Right lobe of liver (tissue), 6 donors: ENCODE results near the gene WFDC5. TPM values are rescaled to one million over a fixed set of nuclear protein-coding genes. Genes with fewer than 3 reads are reported as not detected.
A peak's percentile ranks its signal among the peaks of the same experiment; 100 is the strongest.

Source experiments
- ATAC-seq, 4 donors: fragments of 200-7000 bp; cut with Tn5 transposase; one replicate each; pipeline ENCODE4 v1.9.1; 2020; ENCODE audit warnings: mild to moderate bottlenecking in 4 of 4, moderate library complexity in 4 of 4
- DNase-seq, 3 donors: peaks; one replicate each; pipeline ENCODE4 v3.0.0-alpha.2; 2020
- H3K27ac ChIP-seq, 3 donors: fragments of 200-600 bp; one replicate each; pipeline ENCODE4 v1.8.0; 2022
- H3K27me3 ChIP-seq, 2 donors: fragments of 200-600 bp; one replicate each; pipeline ENCODE4 v1.8.0; 2022
- H3K36me3 ChIP-seq, 4 donors: fragments of 200-600 bp; sonication (generic) in 1 of 4; one replicate each; pipeline versions ENCODE4 v1.5.1 to v1.8.0; 2017 to 2022; ENCODE audit warnings: control low read depth in 1 of 4
- H3K4me1 ChIP-seq, 4 donors: fragments of 200-600 bp; sonication (generic) in 1 of 4; one replicate each; pipeline versions ENCODE4 v1.5.1 to v1.8.0; 2017 to 2022; ENCODE audit warnings: control low read depth in 1 of 4
- H3K4me3 ChIP-seq, 3 donors: fragments of 200-600 bp; one replicate each; pipeline ENCODE4 v1.8.0; 2022
- H3K9me3 ChIP-seq, 4 donors: fragments of 200-600 bp; sonication (generic) in 1 of 4; one replicate each; pipeline versions ENCODE4 v1.5.1 to v1.8.0; 2017 to 2022; ENCODE audit warnings: control low read depth in 1 of 4
- CTCF ChIP-seq, 4 donors: fragments of 200-600 bp in 3 of 4; fragments of 450-650 bp in 1 of 4; IDR thresholded peaks; one replicate each; pipeline versions ENCODE4 v1.5.1 to v1.8.0; 2016 to 2022; ENCODE audit warnings: antibody characterized with exemption in 4 of 4, mild to moderate bottlenecking in 2 of 4
- POLR2A ChIP-seq: fragments of 450-650 bp; IDR thresholded peaks from one replicate; pipeline ENCODE4 v1.6.1; 2017; ENCODE audit warnings: antibody characterized with exemption, mild to moderate bottlenecking
- WGBS: methylation state at CpG from one replicate; pipeline ENCODE4 v1.1.6; 2018; ENCODE audit warnings: low coverage, low lambda C conversion rate; ENCODE audit not compliant: insufficient coverage; ENCODE audit errors: missing lambda C conversion rate; 5-methylcytosine and 5-hydroxymethylcytosine counted together
- intact Hi-C, 2 donors: fragments of 100-400 bp; cut with DNase I; formaldehyde crosslinking; loops; one replicate each; pipeline versions ENCODE4 v1.11.2 to v1.14.1; 2022
- total RNA-seq, 6 experiments: library from RNA; depleted of rRNA in 2 of 6; stranded (reverse); fragments of >200 nt in 2 of 6; fragmentation: NEBNext Ultra II Directional in 3 of 6; extraction: Animal tissue kit (Norgen Biotek cat#: 25700) in 3 of 6; gene quantifications; one replicate each; pipeline versions ENCODE4 v1.1.0 to v1.2.4, GENCODE V29; 2016 to 2023
- donor health status: DM: no; HTN: yes; CAD: no.
- donor health status: DM: no; HTN: no; CAD: no.
- donor health status: DM: no; HTN: no; CAD: no.
- donor health status: DM: no; HTN: yes; CAD: no.
- donor health status: DM: no; HTN: yes; CAD: no.

WFDC5 gene
- total RNA-seq, 6 experiments from 2014 or later = not detected

- WGBS = 65% methylated on average over 2 of the region's 2 CpGs
- Histone ChIP-seq H3K4me1 (no peaks in the 10 kb centered on the region), H3K36me3 (no peaks in the 10 kb centered on the region), H3K27me3 (no peaks in the 10 kb centered on the region), H3K9me3 (no peaks in the 10 kb centered on the region), H3K27ac (no peak overlapping the region), H3K4me3 (no peak overlapping the region)
- DNase-seq (no peak), ATAC-seq (no peak)
- intact Hi-C loops = no loop called here
- no peak for TF ChIP-seq POLR2A
- no peak for TF ChIP-seq CTCF (IDR thresholded peaks at IDR 0.05)
Measured at GRCh38 chr20:45105317-45105716, 9.7 kb downstream of the WFDC5 start.

GRCh38 chr20:45104786-45105185 lies 10.2 kb downstream of the WFDC5 start:
- no peak overlapping the region for H3K4me3 ChIP-seq
- WGBS = 63% methylated on average over 4 of the region's 5 CpGs
- H3K36me3 ChIP-seq = no peaks in the 10 kb centered on the region
- no peak overlapping the region for H3K27ac ChIP-seq
- H3K9me3 ChIP-seq = no peaks in the 10 kb centered on the region
- H3K4me1 ChIP-seq = no peaks in the 10 kb centered on the region
- intact Hi-C loops = no loop called here
- ATAC-seq (no peak), DNase-seq (no peak)
- no peak for TF ChIP-seq CTCF (IDR thresholded peaks at IDR 0.05)
- TF ChIP-seq POLR2A = no peak
- H3K27me3 ChIP-seq = no peaks in the 10 kb centered on the region

- intact Hi-C loops = no loop called here
- DNase-seq (no peak), ATAC-seq (no peak)
- peaks cover 0 to 4% (median 0%) of the 10 kb centered on the region in 4 donors for H3K4me1 ChIP-seq
- H3K27ac ChIP-seq = no peak overlapping the region
- no peak overlapping the region for H3K4me3 ChIP-seq
- peaks cover under 1 to 4% of the 10 kb centered on the region in 2 donors for H3K27me3 ChIP-seq
- TF ChIP-seq POLR2A (no peak), CTCF (IDR thresholded peaks at IDR 0.05) (no peak)
- H3K36me3 ChIP-seq = no peaks in the 10 kb centered on the region
- no peaks in the 10 kb centered on the region for H3K9me3 ChIP-seq
- 36% methylated on average over 2 of the region's 2 CpGs for WGBS
Measured at GRCh38 chr20:45103072-45103471, 11.9 kb downstream of the WFDC5 start.

GRCh38 chr20:45101333-45101850 lies 13.6 kb downstream of the WFDC5 start:
- H3K4me1 ChIP-seq = peaks cover 0 to 7% (median 0%) of the 10 kb centered on the region in 4 donors
- no peak overlapping the region for H3K27ac ChIP-seq
- no peak overlapping the region for H3K4me3 ChIP-seq
- no peak for TF ChIP-seq CTCF (IDR thresholded peaks at IDR 0.05)
- DNase-seq (no peak), ATAC-seq (peak; percentile 51 to 70 (median 57))
- no peaks in the 10 kb centered on the region for H3K9me3 ChIP-seq
- H3K27me3 ChIP-seq = peaks cover 4 to 10% of the 10 kb centered on the region in 2 donors
- 40% methylated on average over 2 of the region's 6 CpGs for WGBS
- H3K36me3 ChIP-seq = no peaks in the 10 kb centered on the region
- intact Hi-C loops = no loop called here
